ENCODE measurements around the gene KCNQ5. TPM values are rescaled to one million over a fixed set of nuclear protein-coding genes. Genes with fewer than 3 reads are reported as not detected.

Gene KCNQ5
- total RNA-seq, 1 experiment from 2014 or later, result not detected

GRCh38 chr6:72811971-72812421 is 190.1 kb downstream of the KCNQ5 start:
- H3K4me2 ChIP-seq (ENCODE audit: low read length), result no peak overlapping the region
- no peaks in the 10 kb centered on the region for H3K27me3 ChIP-seq (ENCODE audit: insufficient read depth, low read length)
- ChIA-PET POLR2A (no interaction called here), RAD21 (ENCODE audit: low non-redundant PET in 1 of 2, low total read pairs in 2 of 2, uncharacterized antibody in 2 of 2, unreplicated experiment in 2 of 2) (no interaction called here), CTCF (no interaction called here)
- H3K9me3 ChIP-seq (ENCODE audit: control insufficient read depth in 1 of 2, insufficient read depth in 1 of 2, low read depth in 1 of 2, low read length in 2 of 2), result no peaks in the 10 kb centered on the region
- H3K79me2 ChIP-seq (ENCODE audit: insufficient read depth, low read length), result no peaks in the 10 kb centered on the region
- H3K4me3 ChIP-seq (replicated peaks in 1 of 2; ENCODE audit: low read depth in 1 of 2, low read length in 2 of 2), result no peak overlapping the region
- H3K9ac ChIP-seq (ENCODE audit: low read length), result no peak overlapping the region
- BruUV-seq (replicated peaks), result no TSS peak
- intact Hi-C loops (cut with micrococcal nuclease), result no loop called here
- H3K36me3 ChIP-seq (ENCODE audit: control insufficient read depth in 1 of 2, insufficient read depth in 2 of 2, low read length in 2 of 2), result no peaks in the 10 kb centered on the region
- H2AFZ ChIP-seq (ENCODE audit: low read depth, low read length, poor library complexity, severe bottlenecking), result no peak overlapping the region
- H3K4me1 ChIP-seq (ENCODE audit: control insufficient read depth in 1 of 2, insufficient read depth in 2 of 2, low read length in 2 of 2), result no peaks in the 10 kb centered on the region
- no peak overlapping the region for H3K27ac ChIP-seq (ENCODE audit: low read depth, low read length)
- H3K9me2 ChIP-seq (ENCODE audit: insufficient read depth), result no peaks in the 10 kb centered on the region
- TF ChIP-seq ZFX (IDR thresholded peaks at IDR 0.05) (no peak), YY1 (IDR thresholded peaks at IDR 0.05; ENCODE audit: extremely low read depth, insufficient replicate concordance, low read depth, low read length) (no peak), CTCF (IDR thresholded peaks at IDR 0.05 in 2 of 3, conservative IDR thresholded peaks at IDR 0.05 in 1 of 3; ENCODE audit: borderline replicate concordance in 1 of 3, insufficient read depth in 1 of 3, low read depth in 2 of 3, low read length in 2 of 3) (no peak), RAD21 (IDR thresholded peaks at IDR 0.05; ENCODE audit: low read depth) (no peak), SRF (IDR thresholded peaks at IDR 0.05; ENCODE audit: low read depth) (no peak), SIN3A (IDR thresholded peaks at IDR 0.05; ENCODE audit: low read depth) (no peak), EGR1 (IDR thresholded peaks at IDR 0.05; ENCODE audit: low read depth) (no peak), REST (IDR thresholded peaks at IDR 0.05; ENCODE audit: low read depth) (no peak), POLR2A (IDR thresholded peaks at IDR 0.05; ENCODE audit: borderline replicate concordance, extremely low read depth, insufficient read depth, insufficient read length) (no peak), EZH2phosphoT487 (IDR thresholded peaks at IDR 0.05; ENCODE audit: borderline replicate concordance) (no peak), EZH2 (IDR thresholded peaks at IDR 0.05) (no peak), ATF3 (IDR thresholded peaks at IDR 0.05) (no peak), CBX3 (IDR thresholded peaks at IDR 0.05; ENCODE audit: low read depth) (no peak), SP1 (IDR thresholded peaks at IDR 0.05; ENCODE audit: low read depth) (no peak), MAX (IDR thresholded peaks at IDR 0.05) (no peak), ELF1 (IDR thresholded peaks at IDR 0.05; ENCODE audit: borderline replicate concordance, low read depth) (no peak), ZBTB33 (IDR thresholded peaks at IDR 0.05; ENCODE audit: extremely low read depth, insufficient replicate concordance, low read length) (no peak), CEBPB (IDR thresholded peaks at IDR 0.05; ENCODE audit: low read depth) (no peak), FOSL1 (IDR thresholded peaks at IDR 0.05; ENCODE audit: low read depth) (no peak)
- no peak for ATAC-seq
- DNase-seq (ENCODE audit: low read depth, low spot score), result no peak
- H4K20me1 ChIP-seq (ENCODE audit: insufficient read depth), result no peaks in the 10 kb centered on the region

All from HCT116 (cell line).